Kidney epithelial cell (primary cell): ENCODE data around the gene NSD2. TPM values are rescaled to one million over a fixed set of nuclear protein-coding genes. Genes with fewer than 3 reads are reported as not detected.

Source experiments
- DNase-seq: peaks from one replicate; pipeline ENCODE4 v3.0.0-alpha.2; 2010; ENCODE audit warnings: low read depth
- H3K27me3 ChIP-seq: 2 replicates; pipeline ENCODE4 v1.6.0; 2011; ENCODE audit warnings: low read length; ENCODE audit not compliant: control insufficient read depth, insufficient read depth
- H3K36me3 ChIP-seq: 2 replicates; pipeline ENCODE4 v1.5.1; 2011; ENCODE audit warnings: low read length; ENCODE audit not compliant: control insufficient read depth, insufficient read depth
- H3K4me3 ChIP-seq: 2 replicates; pipeline ENCODE4 v1.5.1; 2011; ENCODE audit warnings: low read depth, mild to moderate bottlenecking, control low read depth, low read length
- total RNA-seq: library from RNA; depleted of rRNA; stranded (reverse); fragments of >200 nt; gene quantifications from 2 replicates; pipeline ENCODE4 v1.2.3, GENCODE V29; 2015
- TF ChIP-seq, protein P1 (sequence below): IDR thresholded peaks from 2 replicates; pipeline ENCODE4 v1.5.1; 2011; ENCODE audit warnings: mild to moderate bottlenecking, moderate library complexity, low read length, control low read depth, inconsistent platforms; ENCODE audit not compliant: insufficient read depth, poor library complexity, severe bottlenecking

The NSD2 gene
- total RNA-seq, 1 donor from 2014 or later: 68.5 TPM

DNA sequence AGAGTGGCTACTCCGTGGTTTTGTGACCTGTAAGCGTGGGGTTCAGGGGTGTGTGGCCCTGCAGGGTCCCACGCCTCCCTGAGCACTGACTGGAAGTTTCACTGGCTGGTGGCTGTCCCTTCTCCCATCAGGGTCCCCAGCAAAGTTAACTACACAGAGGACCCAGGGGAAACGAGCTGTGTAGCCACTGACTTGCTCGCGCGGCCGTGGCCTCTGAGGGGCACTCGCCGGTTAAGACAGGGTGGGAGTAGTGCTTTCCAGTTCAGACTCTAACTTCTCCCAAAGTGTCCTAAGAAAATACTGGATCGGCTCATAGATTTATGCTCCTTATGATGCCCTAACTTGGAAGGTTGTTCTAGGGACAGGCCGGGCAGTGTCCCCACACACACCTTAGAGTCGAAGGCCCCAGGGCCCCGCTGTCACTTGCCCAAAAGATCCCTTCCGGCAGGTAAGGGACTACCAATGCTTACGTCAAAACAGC lies 109.4 kb downstream of the NSD2 start:
- peaks cover 4% of the 10 kb centered on the region for H3K36me3 ChIP-seq
- no peaks in the 10 kb centered on the region for H3K27me3 ChIP-seq
- TF ChIP-seq, protein P1, sequence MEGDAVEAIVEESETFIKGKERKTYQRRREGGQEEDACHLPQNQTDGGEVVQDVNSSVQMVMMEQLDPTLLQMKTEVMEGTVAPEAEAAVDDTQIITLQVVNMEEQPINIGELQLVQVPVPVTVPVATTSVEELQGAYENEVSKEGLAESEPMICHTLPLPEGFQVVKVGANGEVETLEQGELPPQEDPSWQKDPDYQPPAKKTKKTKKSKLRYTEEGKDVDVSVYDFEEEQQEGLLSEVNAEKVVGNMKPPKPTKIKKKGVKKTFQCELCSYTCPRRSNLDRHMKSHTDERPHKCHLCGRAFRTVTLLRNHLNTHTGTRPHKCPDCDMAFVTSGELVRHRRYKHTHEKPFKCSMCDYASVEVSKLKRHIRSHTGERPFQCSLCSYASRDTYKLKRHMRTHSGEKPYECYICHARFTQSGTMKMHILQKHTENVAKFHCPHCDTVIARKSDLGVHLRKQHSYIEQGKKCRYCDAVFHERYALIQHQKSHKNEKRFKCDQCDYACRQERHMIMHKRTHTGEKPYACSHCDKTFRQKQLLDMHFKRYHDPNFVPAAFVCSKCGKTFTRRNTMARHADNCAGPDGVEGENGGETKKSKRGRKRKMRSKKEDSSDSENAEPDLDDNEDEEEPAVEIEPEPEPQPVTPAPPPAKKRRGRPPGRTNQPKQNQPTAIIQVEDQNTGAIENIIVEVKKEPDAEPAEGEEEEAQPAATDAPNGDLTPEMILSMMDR: no peak
- H3K4me3 ChIP-seq: no peak overlapping the region
- no peak for DNase-seq

DNA sequence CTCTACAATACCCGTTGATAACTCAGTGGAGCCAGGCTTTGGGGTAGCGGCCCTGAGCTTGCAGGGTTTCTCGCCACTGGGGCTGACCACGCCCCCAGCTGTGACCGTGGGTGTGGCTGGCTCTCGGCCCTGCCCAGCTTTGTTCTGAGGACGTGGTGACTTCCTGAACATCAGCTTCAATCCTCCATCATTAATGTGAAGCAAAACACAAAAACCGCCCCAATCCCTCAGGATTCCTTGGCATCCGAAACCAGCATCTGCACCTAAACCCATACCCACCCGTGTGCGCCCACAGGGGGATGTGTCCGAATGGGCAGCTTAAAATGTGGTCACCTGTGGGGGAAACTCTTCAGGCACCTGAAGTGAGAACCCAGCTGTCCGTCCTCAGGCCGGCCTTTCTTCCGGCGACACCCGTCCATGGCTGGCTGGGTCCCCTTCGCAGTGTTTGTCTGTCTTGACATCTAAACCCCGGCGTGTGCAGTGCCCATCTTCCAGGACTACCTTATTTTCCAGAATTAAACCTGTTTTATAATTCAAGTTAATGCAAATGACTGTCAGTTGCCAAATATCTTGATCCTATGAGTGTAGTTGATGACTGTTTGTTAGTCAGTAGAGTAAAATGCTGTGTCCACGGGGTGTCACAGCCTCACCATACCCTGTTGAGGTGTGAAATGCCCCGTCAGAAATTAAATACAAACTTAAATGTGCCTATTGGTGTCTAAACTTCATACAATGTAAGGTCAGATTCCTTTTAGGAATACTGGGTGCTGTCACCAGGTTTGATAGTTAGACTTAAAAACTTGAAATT lies 110.3 kb downstream of the NSD2 start:
- Histone ChIP-seq H3K36me3 (peaks cover 4% of the 10 kb centered on the region), H3K27me3 (no peaks in the 10 kb centered on the region), H3K4me3 (no peak overlapping the region)
- DNase-seq: no peak
- TF ChIP-seq, protein P1: no peak

DNA sequence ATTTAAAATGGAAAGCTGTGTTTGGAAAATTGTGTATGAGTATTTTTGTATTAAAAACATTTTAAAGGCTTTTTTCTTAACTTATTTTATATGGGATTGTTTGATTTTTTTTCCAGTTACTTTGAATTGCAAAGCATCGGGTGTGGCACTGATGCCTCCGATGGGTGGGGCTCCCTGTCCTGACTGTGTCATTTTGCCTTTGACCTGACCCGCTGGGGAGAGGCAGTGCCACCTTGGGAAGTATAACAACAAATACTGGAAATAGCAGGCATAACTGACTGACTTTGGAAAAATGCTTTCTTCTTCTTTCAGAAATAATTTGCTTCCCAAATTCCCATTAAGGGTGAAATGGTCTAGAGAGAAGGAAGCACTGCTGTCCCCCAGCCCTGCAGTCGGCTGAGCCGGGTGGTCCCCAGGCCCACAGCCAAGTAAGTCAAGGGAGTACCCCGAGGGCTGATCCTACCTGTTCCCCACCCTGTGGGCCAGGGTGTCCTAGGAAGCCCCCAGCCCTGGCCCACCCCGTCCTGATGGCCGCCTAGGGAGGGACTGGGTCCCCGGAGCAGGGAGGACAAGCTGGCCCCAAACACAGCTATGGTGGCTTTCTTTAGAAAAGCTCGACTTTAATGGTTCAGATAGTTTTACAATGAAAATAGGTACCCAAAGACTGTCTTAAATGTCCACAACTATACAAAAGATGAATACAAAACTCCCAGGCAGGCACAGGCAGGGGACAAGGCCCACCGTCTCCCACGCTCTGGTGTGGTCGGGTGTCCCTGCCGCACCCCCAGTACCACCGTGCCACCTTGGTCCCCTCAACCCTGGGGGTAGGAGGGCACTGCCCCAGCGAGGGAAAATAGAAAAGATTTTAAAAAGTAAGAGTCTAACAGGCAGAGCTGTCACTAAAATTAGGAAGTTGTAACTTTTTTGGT lies 111.2 kb downstream of the NSD2 start:
- Histone ChIP-seq H3K36me3 (peaks cover 4% of the 10 kb centered on the region), H3K4me3 (no peak overlapping the region), H3K27me3 (no peaks in the 10 kb centered on the region)
- no peak for DNase-seq
- TF ChIP-seq, protein P1: no peak

DNA sequence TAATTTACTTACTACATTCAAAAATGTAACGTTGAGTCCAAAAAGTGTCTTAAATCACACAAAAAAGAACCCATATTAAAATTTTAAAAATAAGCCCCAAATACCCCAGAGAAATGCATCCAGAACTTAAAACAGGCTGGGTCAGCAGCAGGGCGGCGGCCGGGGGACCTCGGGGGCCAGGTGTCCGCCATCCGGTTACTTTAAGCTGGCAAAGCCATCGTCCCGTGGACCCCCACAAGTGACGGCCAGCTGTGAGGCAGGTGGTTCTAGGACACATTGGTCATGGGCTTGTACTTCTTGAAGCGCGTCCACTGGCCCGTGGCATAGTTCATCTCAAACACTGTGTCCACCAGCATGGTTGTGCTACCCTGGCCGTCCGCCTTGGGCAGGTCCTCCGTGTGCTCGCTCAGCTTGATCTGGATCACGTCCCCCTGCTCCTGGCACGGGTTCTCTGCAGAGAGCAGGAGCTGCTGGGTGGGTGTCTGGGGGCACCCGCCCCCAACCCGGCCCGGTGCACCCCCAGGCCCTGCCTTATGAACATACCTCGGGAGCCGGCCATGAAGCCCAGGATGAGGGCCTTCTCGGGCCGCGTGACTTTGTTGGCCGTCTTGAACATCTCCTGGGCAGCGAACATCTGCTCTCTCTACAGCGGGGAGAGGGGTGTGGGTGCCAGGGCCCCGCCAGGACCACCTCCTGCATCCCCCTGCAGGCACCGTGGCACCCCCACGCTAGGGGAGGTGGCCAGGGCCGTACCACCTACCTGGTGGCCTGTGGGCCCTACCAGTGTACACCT lies 112.1 kb downstream of the NSD2 start:
- no peak overlapping the region for H3K4me3 ChIP-seq
- DNase-seq: no peak
- TF ChIP-seq, protein P1: no peak
- no peaks in the 10 kb centered on the region for H3K27me3 ChIP-seq
- peaks cover 4% of the 10 kb centered on the region for H3K36me3 ChIP-seq

DNA sequence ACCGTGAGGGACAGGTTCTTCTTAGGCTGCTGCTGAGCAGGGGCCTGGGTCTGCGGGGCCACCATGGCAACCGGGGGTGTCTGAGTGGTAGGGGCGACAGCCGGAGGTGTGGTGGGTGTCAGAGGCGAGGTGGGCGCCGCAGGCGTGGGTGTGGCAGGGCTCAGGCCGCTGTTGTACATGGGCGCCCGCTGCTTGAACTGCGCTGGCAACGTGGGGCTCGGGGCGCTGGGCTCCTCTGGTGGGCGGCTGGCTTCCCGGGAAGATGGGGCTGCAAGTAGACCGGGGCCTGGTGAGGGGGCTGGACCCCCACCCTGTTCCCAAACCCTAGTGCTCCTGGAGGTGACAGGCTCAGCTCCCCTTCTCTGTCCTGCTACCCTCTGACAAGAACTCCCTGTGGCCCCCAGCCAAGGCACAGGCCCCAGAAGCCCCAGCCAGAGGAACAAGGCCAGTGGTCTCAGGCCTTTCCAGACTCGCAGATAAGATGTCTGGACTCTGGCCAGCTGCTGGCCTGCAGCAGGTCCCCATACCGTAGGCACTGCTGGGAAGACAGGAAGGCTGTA lies 112.7 kb downstream of the NSD2 start:
- peaks cover 4% of the 10 kb centered on the region for H3K36me3 ChIP-seq
- no peak overlapping the region for H3K4me3 ChIP-seq
- TF ChIP-seq, protein P1: no peak
- no peak for DNase-seq
- H3K27me3 ChIP-seq: no peaks in the 10 kb centered on the region
